Right kidney (tissue), 1 donor: Measurements from ENCODE around the gene AACS.

Experiments used
- DNase-seq: peaks from one replicate; pipeline ENCODE4 v3.0.0-alpha.2; 2016

The AACS gene

DNA sequence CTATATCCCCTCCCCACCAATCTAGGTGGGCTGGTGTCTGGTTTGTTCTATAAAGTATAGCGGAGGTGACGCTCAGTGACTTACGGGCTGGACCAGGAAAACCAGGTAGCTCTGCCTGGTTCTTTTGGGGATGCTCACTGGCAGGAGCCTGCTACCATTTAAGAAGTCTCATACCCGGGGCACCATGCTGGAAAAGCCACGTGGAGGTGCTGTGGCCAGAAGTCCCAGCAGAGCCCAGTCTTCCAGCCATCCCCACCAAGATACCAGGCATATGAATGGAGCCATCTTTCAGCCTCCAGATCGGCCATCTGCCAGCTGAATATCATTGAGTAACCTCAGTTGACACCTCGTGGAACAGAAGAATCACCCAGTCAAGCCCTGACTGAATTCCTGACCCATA lies 87.2 kb downstream of the AACS start:
- DNase-seq: no peak

DNA sequence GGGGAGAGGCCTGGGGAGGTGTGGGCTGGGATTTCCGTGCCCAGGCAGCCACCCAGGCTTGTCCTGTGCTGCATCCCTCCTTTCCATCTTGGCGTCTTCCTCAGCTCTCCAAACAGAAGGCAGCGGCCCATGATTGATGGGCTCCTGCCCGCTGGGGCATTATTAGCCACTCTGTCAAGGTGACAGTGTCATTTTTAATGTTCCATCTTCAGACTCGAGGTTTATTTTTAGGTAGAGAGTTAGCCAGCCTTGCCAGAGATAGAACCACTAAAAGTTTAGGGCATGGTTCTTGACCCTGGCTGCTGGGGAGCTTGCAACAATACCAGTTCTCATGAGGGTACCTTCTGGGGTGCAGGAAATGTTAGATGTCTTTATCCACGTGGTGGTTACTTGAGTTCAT lies 90.1 kb downstream of the AACS start:
- DNase-seq: no peak

DNA sequence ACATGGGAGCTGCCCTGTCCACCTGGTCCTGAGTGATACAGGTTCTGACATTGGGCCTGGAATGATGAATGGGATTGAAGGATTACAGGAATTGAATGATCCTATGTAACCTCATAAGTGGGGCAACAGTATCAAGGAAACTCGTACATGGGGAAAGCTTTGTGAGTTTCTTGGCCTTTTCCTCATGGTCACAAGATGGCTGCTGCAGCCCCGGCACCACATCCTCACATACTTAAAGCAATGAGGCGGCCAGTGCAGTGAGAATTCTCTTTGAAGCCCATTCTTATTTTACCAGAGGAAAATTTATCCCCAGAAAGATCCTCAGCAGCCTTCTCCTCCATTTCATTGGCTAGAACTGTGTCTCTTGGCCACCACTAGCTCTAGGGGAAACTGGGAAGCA lies 91.9 kb downstream of the AACS start:
- no peak for DNase-seq

DNA sequence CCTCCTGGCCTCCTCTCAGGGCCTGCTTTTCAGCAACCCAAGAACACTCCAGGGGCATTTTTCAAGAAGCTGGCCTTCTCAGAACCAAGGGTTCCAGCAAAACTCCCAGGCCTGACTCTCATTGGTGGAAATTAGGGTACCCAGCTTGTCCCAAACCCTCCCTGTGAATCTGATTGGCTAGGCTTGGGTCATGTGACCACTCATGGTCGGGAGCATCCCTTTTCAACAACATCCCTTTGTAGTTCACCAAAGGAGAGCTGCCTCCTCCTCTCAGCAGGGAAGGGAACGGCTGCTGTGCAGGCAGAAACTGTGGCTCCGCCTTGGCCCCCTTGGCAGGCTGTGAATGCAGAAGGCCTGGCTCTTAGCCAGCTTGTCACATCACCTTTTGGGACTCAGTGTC lies 94.5 kb downstream of the AACS start:
- DNase-seq: no peak

DNA sequence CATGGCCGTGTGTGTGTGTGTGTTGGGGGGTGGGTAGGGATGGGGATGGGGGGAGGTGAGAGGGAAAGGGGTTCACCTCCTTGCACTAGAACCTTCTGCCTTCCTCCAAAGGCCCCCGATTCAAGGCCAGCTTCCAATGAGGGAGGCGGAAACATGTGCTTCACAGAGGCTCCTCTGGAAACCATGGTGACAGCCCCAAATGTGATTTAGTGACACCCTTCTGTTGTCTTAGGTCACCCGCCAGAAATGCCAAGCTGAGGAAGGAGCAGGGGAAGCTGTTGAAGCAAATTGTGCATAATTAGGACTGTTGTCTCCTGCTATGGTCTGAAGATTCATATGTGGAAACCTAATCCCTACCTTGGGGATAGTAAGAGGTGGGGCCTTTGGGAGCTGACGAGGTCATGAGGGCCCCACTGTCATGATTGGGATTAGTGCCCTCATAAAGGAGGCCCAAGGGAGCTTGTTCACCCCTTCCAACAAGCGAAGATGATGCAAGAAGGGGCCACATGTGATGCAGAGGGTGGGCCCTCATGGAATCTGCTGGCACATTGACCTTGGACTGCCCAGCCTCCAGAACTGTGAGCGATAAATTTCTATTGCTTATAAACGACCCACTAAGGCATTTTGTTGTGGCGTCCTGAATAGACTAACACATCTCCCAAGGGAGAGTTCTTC lies 95.2 kb downstream of the AACS start:
- no peak for DNase-seq

DNA sequence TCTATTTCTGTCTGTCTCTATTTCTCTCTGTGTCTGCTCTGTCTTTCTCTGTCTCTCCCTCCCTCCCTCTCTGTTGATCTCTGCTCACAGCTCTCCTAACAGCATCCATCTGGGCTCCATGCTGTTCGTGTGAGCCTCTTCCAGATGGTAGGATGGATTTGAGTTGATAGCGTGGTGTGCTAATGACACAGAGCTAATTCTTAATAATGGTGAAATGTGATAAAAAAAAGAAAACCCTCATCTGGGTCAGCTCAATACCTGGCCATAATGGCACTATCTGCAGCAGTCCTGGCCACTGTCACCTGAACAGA lies 96.4 kb downstream of the AACS start:
- DNase-seq: no peak

DNA sequence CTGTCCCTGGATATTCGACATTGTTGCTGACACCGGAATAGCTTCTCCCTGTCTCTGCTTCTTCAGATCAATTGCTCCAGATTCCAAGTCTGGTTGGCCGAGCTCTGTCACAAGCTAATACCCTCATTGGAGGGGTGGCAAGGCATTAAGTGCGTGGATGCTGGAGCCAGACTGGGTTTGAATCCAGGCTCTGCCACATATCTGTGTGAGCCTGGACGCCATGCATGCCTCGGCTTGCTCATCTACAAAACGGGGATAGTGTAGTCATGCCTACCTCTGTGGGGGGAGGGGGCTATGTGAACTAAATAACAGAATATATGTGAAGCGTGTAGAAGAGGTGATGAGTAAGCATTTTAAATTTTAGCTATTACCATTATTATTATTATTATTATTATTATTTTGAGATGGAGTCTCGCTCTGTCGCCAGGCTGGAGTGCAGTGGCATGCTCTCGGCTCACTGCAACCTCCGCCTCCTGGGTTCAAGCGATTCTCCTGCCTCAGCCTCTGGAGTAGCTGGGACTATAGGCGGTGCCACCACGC lies 97.3 kb downstream of the AACS start:
- no peak for DNase-seq

DNA sequence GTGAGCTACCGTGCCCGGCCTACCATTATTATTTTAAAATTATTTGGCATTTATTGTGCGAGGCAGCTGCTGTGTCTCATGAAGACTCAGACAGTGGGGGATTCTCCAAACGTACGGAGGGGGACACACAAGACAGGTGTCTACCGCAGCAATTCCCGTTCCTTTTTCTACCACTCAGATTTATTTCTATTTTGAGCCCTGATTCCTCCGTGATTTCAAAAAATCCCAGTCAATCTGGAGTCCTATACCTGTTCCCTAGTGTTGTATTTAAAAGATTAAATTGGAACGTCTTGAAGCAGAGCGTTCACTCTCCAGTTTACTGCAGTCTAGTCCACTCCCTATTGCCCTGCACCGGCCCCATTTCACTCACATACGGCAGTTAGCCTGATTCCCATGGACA lies 97.9 kb downstream of the AACS start:
- DNase-seq: no peak

DNA sequence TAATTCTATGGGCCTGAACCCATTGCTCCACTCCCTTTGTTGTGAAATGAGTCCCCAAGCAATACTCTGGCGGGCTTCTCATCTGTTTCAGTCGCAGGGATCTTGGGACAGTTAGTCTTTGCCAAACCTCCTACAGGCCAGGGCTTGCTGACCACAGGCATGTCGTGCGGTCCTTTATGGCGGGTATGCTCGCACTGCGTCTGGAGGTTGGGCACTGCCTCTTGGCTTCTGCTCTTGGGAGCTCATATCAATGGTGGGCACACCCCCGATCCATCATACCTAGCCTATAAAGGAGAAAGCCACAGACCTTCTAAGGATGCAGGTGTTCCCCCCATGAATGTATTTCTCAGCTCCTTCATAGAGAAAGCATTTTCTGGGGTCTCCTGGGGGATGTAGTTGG lies 99.3 kb downstream of the AACS start:
- DNase-seq: no peak

DNA sequence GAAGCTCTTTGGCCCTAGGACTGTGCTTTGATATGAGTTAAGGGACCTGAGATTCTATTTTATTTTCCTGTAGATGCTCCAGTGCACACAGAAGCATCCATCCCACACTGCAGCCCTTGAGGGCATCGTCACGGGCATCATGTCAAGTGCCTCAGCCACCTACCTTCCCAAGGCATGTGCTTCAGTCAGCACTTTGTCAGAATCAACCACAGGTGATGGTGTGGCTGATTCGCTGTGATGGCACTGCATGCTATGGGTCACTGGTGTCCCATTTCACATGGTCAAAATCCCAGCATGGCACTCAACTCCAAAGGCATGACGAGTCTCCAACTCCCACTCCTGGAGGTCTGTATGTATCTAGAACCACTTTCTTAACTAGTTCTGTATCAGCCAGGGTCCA lies 100.8 kb downstream of the AACS start:
- no peak for DNase-seq

DNA sequence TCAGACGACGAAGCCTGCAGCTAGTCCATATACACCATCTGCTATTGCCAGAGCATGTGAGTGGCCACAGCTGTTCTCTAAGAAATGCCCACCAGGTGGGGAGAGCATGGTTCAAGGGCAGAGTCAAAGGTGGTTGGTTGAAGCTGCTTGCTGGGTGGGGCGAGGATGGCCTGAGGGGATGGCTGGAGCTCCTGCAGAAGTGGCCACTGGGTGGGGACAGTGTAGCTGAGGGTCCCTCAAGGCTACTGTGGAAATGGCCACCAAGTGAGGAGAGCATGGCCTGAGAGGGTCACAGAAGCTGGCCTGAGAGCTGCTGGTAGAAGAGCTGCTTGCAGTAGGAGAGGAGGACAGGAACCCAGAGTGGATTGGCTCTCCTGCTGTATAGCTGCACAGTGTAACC lies 102.4 kb downstream of the AACS start:
- no peak for DNase-seq

DNA sequence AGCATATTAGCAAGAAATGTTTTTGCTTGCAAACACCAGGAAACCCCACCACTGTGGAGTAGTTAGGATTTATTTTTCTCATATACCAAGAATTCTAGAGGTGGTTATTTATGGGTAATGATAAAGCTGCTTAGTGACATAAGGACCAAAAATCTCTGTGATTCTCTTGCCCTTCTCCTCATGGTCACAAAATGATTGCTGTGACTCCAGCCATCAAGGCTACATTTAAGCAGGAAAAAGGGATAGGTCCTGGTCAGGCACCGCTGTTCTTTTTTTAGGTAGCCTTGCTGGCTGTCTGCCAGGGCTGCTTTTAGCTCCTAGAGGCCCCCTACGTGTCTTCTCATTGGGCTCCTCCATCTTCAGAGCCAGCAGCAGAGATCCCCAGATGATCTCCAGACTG lies 104.2 kb downstream of the AACS start:
- DNase-seq: no peak

DNA sequence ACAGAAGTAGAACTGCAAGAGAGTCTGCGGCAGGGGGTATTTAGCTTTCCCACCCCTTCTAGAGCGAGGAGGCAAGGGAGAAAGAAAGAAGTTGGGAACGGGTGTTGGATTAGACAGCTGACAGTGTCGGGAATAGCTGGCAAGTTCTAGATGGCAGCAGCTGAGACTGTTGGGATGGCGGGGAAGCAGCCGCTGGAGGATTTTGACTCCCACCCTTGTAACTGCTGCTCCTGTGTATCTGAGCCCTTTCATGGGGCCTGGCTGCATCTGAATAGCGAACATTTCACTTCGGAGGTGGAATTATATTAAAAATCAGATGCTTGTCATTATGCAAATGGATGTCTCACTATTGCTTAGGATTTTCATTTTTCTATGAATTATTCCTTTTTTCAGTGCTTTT lies 104.6 kb downstream of the AACS start:
- DNase-seq: no peak

DNA sequence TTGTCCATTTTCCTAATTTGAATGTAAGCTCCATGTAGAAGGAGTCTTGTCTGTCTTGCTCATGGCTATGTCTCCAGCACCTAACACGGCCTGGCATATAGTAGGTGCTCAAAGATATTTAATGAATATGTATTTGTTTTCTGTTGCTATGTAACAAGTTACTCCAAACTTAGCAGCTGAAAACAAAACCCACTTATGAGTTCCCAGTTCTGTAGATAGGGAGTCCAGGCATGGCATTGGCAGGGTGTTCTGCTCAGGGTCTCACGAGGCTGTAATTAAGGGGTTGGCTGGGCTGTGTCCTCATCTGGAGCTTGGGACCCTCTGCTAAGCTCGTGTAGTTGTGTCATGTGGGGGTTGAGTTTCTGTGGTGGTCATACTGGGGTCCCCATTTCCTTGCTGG lies 106.0 kb downstream of the AACS start:
- DNase-seq: no peak

DNA sequence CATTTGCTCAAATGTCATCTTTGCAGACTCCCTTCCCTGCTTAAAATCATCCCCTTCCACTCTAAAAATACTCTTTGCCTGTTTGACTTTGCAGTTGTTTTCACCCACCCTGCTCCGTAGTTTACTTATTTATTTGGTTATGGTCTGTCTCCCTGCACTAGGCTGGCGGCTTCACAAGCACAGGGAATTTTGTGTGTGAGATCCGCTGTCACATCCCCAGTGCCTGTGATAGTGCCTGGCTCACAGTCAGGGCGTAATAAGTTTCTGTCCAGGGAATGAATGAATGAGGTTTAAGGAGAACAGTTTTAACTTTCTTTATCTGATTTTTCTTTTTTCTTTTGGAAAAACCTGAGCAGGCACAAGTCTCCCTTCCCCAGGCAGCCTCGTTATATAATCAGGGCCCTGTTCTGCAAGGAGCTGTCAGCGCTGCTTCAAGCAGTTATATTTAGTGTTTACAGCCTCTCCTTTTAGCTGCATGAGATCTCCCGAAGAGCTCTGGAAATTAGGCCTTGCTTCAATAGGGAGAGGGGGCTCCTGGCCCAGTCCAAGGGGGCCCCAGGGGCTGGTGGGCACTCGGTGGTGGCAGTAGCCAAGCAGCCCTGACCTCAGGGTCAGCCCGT lies 107.1 kb downstream of the AACS start:
- no peak for DNase-seq

DNA sequence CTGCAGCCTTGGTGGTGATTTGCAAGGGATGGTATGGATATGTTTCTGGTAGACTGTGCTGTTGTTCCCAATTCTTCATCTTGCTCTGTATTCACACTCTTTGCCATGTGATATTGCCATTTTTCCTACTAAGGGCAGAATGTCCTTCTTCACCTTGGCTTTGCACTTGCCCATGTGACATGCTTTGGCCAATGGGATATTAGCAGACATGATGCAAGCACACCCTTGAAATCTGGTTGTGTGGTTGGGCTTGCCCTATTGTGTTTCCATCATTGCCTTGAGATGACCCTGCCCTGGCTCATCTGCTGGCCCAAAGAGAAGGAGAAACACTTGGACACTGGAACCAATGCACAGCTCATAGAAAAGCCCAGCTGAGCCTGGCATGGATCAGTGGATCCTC lies 110.3 kb downstream of the AACS start:
- DNase-seq: no peak

DNA sequence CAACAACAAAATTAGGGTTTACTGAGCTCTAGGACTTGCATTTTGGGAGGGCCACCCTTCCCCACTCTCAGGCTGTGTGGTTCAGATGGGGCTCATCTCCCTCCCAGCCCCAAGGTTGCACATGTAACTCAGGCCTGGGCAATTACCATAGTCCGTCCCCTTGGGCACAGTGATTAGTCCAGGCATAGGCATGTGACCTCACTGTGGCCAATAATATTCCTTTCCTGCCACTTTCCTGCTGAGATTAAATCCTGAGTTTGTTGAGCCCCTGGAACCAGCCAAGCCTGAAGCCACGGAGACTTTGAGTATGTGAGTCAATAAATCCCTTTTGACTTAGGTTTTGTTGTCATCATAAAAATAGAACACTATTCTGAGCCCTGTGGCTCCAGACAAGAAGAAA lies 113.0 kb downstream of the AACS start:
- no peak for DNase-seq

DNA sequence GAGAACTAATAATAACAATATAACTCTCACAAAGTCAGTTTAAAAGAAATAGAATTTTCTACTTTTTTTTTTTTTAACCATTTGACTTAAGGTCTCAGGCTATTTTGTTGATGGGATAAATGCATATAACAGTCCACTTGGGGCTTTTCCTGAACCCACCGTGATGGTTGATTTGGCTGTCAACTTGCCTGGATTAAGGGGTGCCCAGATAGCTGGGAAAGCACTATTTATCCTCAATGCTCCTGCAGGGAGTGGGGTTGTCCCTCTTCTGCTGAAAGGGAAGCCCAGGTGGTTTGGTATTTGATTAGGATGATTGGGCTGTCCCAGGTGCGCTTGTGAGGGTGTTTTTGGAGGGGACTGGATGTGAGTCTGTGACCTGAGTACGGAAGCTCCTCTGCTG lies 114.9 kb downstream of the AACS start:
- DNase-seq: no peak

DNA sequence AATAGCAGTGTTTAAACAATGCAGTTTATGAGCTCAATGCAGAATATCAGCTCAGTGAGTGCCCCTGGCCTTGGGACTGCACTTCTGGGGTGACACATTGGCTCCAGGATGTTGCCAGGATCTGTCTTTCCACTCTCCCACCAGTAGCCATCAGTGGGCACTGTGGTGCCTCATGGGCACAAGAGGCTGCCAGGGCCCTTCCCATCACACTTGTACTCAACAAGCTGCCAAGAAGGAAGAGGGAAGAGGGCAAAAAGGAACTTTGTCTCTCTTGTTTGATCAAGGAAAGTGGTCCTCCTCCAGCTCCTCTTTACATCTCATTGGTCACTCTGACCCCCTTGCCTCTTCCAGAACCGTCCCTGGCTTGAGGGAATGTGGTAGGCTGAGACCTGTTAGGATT lies 115.9 kb downstream of the AACS start:
- no peak for DNase-seq

DNA sequence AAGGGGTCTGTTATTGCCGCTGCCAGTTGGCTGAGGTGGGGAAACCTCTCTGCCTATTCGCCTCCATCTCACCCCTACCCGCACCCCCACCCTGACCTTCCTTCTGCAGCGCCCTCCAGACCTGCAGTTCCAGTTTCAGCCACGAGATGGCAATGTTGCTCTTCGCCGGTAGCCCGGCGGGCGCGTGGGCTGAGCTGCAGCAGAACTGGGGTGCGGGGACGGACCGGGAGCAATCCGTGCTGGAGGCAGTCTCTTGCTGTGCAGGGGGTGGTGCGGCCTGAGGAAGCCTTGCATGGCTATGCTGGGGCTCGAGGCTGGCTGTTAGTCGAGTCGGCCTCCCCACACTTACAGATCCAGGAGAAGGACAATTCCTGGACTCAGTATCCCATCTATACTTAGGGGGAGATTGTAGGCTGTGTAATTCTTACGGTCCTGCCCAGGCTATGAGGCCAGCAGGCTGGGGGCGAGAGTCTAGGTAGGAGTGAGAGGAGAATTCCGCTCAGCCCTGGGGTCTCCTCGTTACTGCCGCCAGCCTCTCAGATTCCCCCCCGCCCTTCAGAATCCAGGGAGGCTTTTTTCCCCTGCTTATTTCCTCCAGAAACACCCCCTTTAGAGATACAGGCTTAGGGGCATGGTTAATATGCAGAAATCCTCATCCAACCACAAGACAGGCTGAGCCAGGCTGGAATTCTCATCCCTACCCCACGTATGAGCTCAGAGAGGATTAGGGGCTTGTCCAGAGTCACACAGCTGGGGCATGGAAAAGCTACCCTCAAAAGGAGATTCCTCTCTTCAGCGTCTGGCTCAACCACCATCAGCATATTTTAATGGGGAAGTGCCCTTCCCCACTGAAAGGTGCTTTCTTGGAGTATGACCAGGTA lies 118.2 kb downstream of the AACS start:
- DNase-seq: peak; percentile 75

DNA sequence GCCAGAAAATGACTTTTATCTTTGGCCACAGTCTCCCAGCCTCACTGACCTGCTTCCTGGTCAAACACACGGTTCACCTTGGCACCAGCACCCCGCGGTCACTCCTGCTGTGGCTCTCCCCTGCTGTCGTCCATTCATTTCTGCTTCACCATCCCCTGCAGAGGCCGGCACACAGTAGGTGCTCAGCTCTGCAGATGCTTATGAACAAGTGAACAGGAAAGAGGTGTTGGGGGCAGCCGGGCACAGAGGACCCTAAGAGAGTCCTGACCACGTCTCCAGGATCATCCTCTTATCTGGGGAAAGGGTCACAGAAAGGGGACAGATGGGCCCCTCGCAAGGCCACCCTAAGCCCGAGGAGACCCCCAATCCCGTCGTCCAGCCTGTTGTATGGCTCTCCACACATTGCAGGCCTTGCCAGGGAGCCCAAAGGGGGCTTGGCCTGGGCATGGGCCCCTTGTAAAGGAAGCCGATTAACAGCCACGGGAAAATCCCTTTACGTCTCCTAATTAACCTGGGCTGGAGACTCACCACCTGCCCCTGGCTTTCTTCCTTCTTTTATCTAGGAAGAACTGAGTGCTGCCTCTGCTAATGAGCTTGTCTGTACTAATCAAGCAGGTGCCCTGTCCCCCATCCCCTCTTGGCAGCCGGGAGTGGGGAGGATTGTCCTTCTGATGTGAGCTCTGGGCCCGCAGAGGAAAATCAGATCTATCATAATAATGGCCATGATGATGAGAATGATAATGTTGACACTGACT lies 119.2 kb downstream of the AACS start:
- DNase-seq: peak; percentile 8

DNA sequence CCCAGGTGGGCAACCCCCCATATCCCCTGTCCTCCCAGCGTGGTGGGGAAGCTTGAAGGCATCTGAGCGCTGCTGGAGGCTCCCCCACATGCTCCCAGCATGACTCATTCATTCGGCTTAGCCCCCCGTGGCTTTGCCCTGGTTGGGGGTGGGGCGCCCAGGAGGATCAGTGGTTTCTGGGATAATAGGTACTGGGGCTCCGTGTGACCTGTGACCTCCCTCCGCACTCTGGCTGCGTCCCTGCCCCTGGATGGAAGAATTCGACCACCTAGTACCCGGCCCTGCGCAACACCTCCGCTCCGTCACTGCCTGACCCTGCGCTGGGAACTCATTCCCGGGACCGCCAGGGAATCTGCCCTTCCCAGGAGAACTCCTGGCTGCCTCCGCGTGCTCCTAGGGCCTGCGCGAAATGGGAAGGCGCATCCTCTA lies 120.1 kb downstream of the AACS start:
- DNase-seq: no peak
